ENCODE results near the gene USF1. TPM values are rescaled to one million over a fixed set of nuclear protein-coding genes. Genes with fewer than 3 reads are reported as not detected.

Gene USF1
- total RNA-seq, 2 donors from 2014 or later = 32.7 to 46.5 TPM

- no peak overlapping the region for H3K4me3 ChIP-seq
- no peaks in the 10 kb centered on the region for H3K36me3 ChIP-seq (replicated peaks in 1 of 2; ENCODE audit: insufficient read depth in 1 of 2, low read depth in 2 of 2)
- DNase-seq = no peak
- intact Hi-C loops (cut with DNase I) = no loop called here
- ATAC-seq = no peak
- WGBS, 2 donors = 93 to 100% methylated on average over 5 of the region's 5 CpGs
- TF ChIP-seq POLR2A (IDR thresholded peaks at IDR 0.05) = no peak
- TF ChIP-seq CTCF (IDR thresholded peaks at IDR 0.05) = no peak
- no peaks in the 10 kb centered on the region for H3K9me3 ChIP-seq
- H3K27ac ChIP-seq = no peak overlapping the region
- H3K27me3 ChIP-seq = no peaks in the 10 kb centered on the region
- peaks cover 13% of the 10 kb centered on the region for H3K4me1 ChIP-seq
Observed at GRCh38 chr1:161048949-161049722, 3.4 kb upstream of the USF1 start.

GRCh38 chr1:161047436-161048420, 2.0 kb upstream of the USF1 start:
- H3K27ac ChIP-seq = peak overlapping the region in 1 of 4 donors; percentile 44
- DNase-seq = no peak
- WGBS, 2 donors = 94 to 95% methylated on average over 10 to 18 of the region's 18 CpGs

GRCh38 chr1:161046605-161047228, 940 bp upstream of the USF1 start:
- TF ChIP-seq CTCF (IDR thresholded peaks at IDR 0.05) = no peak
- no peak for TF ChIP-seq POLR2A (IDR thresholded peaks at IDR 0.05)

More at GRCh38 chr1:161047436-161048420, 2.0 kb upstream of the USF1 start:
- TF ChIP-seq CTCF (IDR thresholded peaks at IDR 0.05) = no peak
- no peak for TF ChIP-seq POLR2A (IDR thresholded peaks at IDR 0.05)
- no peak overlapping the region for H3K4me3 ChIP-seq
- no peaks in the 10 kb centered on the region for H3K36me3 ChIP-seq (replicated peaks in 1 of 2; ENCODE audit: insufficient read depth in 1 of 2, low read depth in 2 of 2)
- H3K27me3 ChIP-seq = no peaks in the 10 kb centered on the region
- intact Hi-C loops (cut with DNase I) = no loop called here
- ATAC-seq = no peak
- H3K9me3 ChIP-seq = no peaks in the 10 kb centered on the region
- peaks cover 19% of the 10 kb centered on the region for H3K4me1 ChIP-seq

DNA sequence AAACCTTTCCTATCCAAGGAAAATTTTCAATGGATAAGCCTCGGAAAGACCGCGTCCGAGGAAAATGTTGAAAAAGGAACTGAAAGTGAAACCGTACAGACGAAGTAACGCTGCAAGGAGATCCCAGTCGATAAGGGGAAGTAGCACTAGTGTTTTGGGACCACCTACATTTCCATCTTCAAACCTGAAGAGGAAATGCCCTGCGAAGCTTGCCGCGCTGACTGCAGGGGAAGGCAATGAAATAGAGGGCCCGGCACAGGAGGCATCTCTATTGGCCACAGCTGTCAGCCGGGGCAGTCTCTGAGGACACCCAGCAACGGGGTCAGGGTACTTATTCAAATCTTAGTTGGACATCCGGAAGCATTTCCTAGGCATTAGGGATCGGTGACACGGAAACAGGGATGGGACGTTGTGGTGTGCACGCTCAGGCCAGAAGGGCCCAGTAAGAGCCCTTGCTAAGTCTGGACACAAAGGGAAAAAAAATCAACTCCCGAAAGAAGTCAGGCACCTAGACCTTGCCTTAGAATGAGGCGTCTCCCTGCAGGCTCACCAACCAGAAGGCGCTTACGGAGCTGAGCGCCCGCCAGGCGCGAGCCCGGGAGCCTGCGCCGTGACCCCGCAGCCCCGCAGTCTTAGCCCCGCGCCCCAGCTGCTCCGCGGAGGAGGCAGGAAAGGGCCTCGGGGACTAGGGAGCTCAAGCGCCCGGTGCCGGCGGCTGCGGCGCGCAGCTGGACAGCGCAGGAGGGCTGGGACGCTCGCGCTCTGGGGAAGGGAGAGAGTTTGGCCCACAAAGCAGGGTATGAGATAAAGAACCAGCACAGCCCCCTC, 655 bp downstream of the USF1 start:
- Histone ChIP-seq H3K36me3 (replicated peaks in 1 of 2; ENCODE audit: insufficient read depth in 1 of 2, low read depth in 2 of 2) (peaks cover 0 to 12% of the 10 kb centered on the region in 2 donors), H3K27me3 (no peaks in the 10 kb centered on the region), H3K4me1 (peaks cover 19% of the 10 kb centered on the region), H3K4me3 (peak overlapping the region; percentile 88 to 94), H3K27ac (peak overlapping the region; percentile 70 to 95 (median 92)), H3K9me3 (no peaks in the 10 kb centered on the region)
- TF ChIP-seq CTCF (IDR thresholded peaks at IDR 0.05) = no peak
- TF ChIP-seq POLR2A (IDR thresholded peaks at IDR 0.05) = no peak
- DNase-seq = peak; percentile 68 to 85 (median 72)
- ATAC-seq = peak; percentile 53
- intact Hi-C loops (cut with DNase I) = no loop called here
- WGBS, 2 donors = 0 to 1% methylated on average over 32 to 48 of the region's 48 CpGs

More at GRCh38 chr1:161046605-161047228, 940 bp upstream of the USF1 start:
- H3K36me3 ChIP-seq (replicated peaks in 1 of 2; ENCODE audit: insufficient read depth in 1 of 2, low read depth in 2 of 2) = peaks cover 0 to 3% of the 10 kb centered on the region in 2 donors
- no peak for ATAC-seq
- H3K9me3 ChIP-seq = no peaks in the 10 kb centered on the region
- no peak for DNase-seq
- H3K27me3 ChIP-seq = no peaks in the 10 kb centered on the region
- intact Hi-C loops (cut with DNase I) = no loop called here
- H3K4me1 ChIP-seq = peaks cover 19% of the 10 kb centered on the region
- WGBS, 2 donors = 26 to 27% methylated on average over 2 of the region's 2 CpGs
- no peak overlapping the region for H3K4me3 ChIP-seq
- peak overlapping the region; percentile 70 to 95 (median 92) for H3K27ac ChIP-seq
